ENCODE results near the gene RPL5.

- TF ChIP-seq, protein P1, sequence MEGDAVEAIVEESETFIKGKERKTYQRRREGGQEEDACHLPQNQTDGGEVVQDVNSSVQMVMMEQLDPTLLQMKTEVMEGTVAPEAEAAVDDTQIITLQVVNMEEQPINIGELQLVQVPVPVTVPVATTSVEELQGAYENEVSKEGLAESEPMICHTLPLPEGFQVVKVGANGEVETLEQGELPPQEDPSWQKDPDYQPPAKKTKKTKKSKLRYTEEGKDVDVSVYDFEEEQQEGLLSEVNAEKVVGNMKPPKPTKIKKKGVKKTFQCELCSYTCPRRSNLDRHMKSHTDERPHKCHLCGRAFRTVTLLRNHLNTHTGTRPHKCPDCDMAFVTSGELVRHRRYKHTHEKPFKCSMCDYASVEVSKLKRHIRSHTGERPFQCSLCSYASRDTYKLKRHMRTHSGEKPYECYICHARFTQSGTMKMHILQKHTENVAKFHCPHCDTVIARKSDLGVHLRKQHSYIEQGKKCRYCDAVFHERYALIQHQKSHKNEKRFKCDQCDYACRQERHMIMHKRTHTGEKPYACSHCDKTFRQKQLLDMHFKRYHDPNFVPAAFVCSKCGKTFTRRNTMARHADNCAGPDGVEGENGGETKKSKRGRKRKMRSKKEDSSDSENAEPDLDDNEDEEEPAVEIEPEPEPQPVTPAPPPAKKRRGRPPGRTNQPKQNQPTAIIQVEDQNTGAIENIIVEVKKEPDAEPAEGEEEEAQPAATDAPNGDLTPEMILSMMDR (IDR thresholded peaks at IDR 0.05 in 2 of 3, conservative IDR thresholded peaks at IDR 0.05 in 1 of 3; ENCODE audit: borderline replicate concordance in 1 of 3, insufficient read depth in 1 of 3, low read depth in 2 of 3, low read length in 2 of 3), result no peak
- TF ChIP-seq YY1 (IDR thresholded peaks at IDR 0.05; ENCODE audit: extremely low read depth, insufficient replicate concordance, low read depth, low read length) (no peak), SIN3A (IDR thresholded peaks at IDR 0.05; ENCODE audit: low read depth) (no peak), RAD21 (IDR thresholded peaks at IDR 0.05; ENCODE audit: low read depth) (no peak), CBX3 (IDR thresholded peaks at IDR 0.05; ENCODE audit: low read depth) (no peak), POLR2AphosphoS5 (IDR thresholded peaks at IDR 0.05; ENCODE audit: low read depth, low read length) (no peak), POLR2A (IDR thresholded peaks at IDR 0.05; ENCODE audit: borderline replicate concordance, extremely low read depth, insufficient read depth, insufficient read length) (no peak)
These were observed 52.4 kb downstream of the RPL5 start for GRCh38 chr1:92884195-92884594.

Measured in HCT116 (cell line).